ENCODE results near the gene B4GALNT3.

GRCh38 chr12:527729-528128 lies 68.0 kb downstream of the B4GALNT3 start:
- TF ChIP-seq FOXM1 (IDR thresholded peaks at IDR 0.05; ENCODE audit: borderline replicate concordance), result no peak
- no peak for TF ChIP-seq SUZ12 (IDR thresholded peaks at IDR 0.05)
- TF ChIP-seq BHLHE40 (IDR thresholded peaks at IDR 0.05; ENCODE audit: borderline replicate concordance), result no peak
- no peak for TF ChIP-seq SP1 (IDR thresholded peaks at IDR 0.05)
- no peak for TF ChIP-seq TARDBP (IDR thresholded peaks at IDR 0.05)
- TF ChIP-seq NFRKB (IDR thresholded peaks at IDR 0.05), result no peak
- TF ChIP-seq HDGF (IDR thresholded peaks at IDR 0.05; ENCODE audit: borderline replicate concordance), result no peak
- no peak for TF ChIP-seq ARNT (IDR thresholded peaks at IDR 0.05)
- TF ChIP-seq ZNF384 (IDR thresholded peaks at IDR 0.05), result no peak
- no peak for TF ChIP-seq FOXA1 (IDR thresholded peaks at IDR 0.05)
- no peak for TF ChIP-seq LEF1 (IDR thresholded peaks at IDR 0.05; ENCODE audit: borderline replicate concordance)
